ENCODE data around the gene ZNF609. TPM values are rescaled to one million over a fixed set of nuclear protein-coding genes. Genes with fewer than 3 reads are reported as not detected.

Gene ZNF609
- polyA plus RNA-seq, 3 donors, result 1.3 to 13.2 (median 1.7) TPM

DNA sequence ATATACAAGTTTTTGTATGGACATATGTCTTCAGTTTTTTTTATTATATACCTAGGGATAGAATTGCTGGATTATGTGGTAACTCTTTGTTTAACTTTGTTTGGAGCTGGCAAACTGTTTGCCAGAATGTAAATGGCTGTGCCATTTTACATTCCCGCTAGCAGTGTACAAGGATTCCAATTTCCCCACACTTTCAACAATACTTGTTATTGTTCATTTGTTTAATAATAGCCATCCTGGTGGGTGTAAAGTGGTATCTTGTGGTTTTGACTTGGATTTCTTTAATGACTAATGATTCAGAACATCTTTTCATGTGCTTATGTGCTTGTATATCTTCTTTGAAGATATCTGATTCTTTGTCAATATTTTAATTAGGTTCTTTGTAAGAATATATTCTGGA lies 64.4 kb downstream of the ZNF609 start:
- no peak overlapping the region for H3K27ac ChIP-seq (ENCODE audit: low read depth in 1 of 2, low read length in 2 of 2)
- peaks cover 96% of the 10 kb centered on the region for H3K79me2 ChIP-seq (ENCODE audit: insufficient read depth, low read length)
- H3K4me1 Mint-ChIP-seq, result peaks cover 15% of the 10 kb centered on the region
- no peak overlapping the region for H3K27ac Mint-ChIP-seq
- no peak overlapping the region for H3K4me3 ChIP-seq (replicated peaks in 1 of 3; ENCODE audit: low read depth in 2 of 3, low read length in 3 of 3)
- H3K9ac ChIP-seq (ENCODE audit: insufficient read depth, low read length, poor library complexity, severe bottlenecking), result no peak overlapping the region
- no peaks in the 10 kb centered on the region for H3K9me3 ChIP-seq (replicated peaks in 1 of 2; ENCODE audit: control insufficient read depth in 1 of 2, insufficient read depth in 1 of 2, low read length in 2 of 2)
- H3K4me1 ChIP-seq (ENCODE audit: control insufficient read depth in 1 of 2, insufficient read depth in 2 of 2, low read length in 2 of 2), result no peaks in the 10 kb centered on the region
- no peaks in the 10 kb centered on the region for H3K27me3 Mint-ChIP-seq (ENCODE audit: low read depth in 3 of 3)
- DNase-seq, result no peak
- peaks cover 96% of the 10 kb centered on the region for H4K20me1 ChIP-seq (ENCODE audit: insufficient read depth, low read length)
- no peaks in the 10 kb centered on the region for H3K27me3 ChIP-seq (ENCODE audit: control insufficient read depth in 2 of 2, insufficient read depth in 2 of 2, low read length in 2 of 2)
- peaks cover 5 to 36% of the 10 kb centered on the region in 2 donors for H3K36me3 ChIP-seq (replicated peaks in 1 of 2; ENCODE audit: control insufficient read depth in 1 of 2, insufficient read depth in 2 of 2, low read length in 2 of 2)
- no peak overlapping the region for H3K4me3 Mint-ChIP-seq
- H2AFZ ChIP-seq (ENCODE audit: insufficient read depth, low read depth, low read length, poor library complexity, severe bottlenecking), result no peak overlapping the region
- H3K9me3 Mint-ChIP-seq, result no peaks in the 10 kb centered on the region
- intact Hi-C loops (cut with micrococcal nuclease), result no loop called here
- TF ChIP-seq, protein P1, sequence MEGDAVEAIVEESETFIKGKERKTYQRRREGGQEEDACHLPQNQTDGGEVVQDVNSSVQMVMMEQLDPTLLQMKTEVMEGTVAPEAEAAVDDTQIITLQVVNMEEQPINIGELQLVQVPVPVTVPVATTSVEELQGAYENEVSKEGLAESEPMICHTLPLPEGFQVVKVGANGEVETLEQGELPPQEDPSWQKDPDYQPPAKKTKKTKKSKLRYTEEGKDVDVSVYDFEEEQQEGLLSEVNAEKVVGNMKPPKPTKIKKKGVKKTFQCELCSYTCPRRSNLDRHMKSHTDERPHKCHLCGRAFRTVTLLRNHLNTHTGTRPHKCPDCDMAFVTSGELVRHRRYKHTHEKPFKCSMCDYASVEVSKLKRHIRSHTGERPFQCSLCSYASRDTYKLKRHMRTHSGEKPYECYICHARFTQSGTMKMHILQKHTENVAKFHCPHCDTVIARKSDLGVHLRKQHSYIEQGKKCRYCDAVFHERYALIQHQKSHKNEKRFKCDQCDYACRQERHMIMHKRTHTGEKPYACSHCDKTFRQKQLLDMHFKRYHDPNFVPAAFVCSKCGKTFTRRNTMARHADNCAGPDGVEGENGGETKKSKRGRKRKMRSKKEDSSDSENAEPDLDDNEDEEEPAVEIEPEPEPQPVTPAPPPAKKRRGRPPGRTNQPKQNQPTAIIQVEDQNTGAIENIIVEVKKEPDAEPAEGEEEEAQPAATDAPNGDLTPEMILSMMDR (IDR thresholded peaks at IDR 0.05), result no peak
- H3K4me2 ChIP-seq (replicated peaks; ENCODE audit: extremely low read depth, low read length, poor library complexity, severe bottlenecking), result no peak overlapping the region
- no CpG with 5 or more reads among the region's 1 CpG for WGBS (ENCODE audit: insufficient coverage)
- peaks cover 18 to 35% of the 10 kb centered on the region in 2 donors for H3K36me3 Mint-ChIP-seq

DNA sequence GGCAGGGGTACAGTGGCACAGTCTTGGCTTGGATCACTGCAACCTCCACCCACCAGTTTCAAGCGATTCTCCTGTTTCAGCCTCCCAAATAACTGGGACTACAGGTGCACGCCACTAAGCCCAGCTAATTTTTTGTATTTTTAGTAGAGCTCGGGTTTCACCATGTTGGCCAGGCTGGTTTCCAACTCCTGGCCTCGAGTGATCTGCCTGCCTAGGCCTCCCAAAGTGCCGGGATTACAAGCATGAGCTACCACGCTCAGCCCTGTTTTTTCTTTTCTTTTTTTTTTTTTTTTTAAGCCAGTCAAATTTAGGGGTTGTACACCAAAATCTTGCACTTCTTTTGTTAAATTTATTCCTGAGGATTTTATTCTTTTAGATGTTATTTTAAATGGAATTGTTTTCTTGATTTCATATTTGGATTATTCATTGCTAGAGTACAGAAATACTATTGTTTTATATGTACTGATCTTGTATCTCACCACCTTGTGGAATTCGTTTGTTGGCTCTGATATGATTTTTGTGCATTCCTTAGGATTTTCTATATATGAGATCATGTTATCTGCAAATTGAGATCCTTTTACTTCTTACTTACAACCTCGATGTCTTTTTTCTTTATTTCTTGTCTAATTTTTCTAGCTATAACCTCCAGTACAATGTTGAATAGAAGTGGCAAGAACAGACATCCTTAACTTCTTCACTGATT lies 65.6 kb downstream of the ZNF609 start:
- H3K27ac Mint-ChIP-seq, result peak overlapping the region in 1 of 7 donors; percentile 10
- 94% methylated on average over 4 of the region's 8 CpGs for WGBS (ENCODE audit: insufficient coverage)

More for the DNA sequence above, 65.6 kb downstream of the ZNF609 start:
- Histone ChIP-seq H3K4me2 (replicated peaks; ENCODE audit: extremely low read depth, low read length, poor library complexity, severe bottlenecking) (no peak overlapping the region), H3K4me1 (ENCODE audit: control insufficient read depth in 1 of 2, insufficient read depth in 2 of 2, low read length in 2 of 2) (no peaks in the 10 kb centered on the region), H3K27me3 (ENCODE audit: control insufficient read depth in 2 of 2, insufficient read depth in 2 of 2, low read length in 2 of 2) (no peaks in the 10 kb centered on the region), H3K79me2 (ENCODE audit: insufficient read depth, low read length) (peaks cover 96% of the 10 kb centered on the region), H3K9ac (ENCODE audit: insufficient read depth, low read length, poor library complexity, severe bottlenecking) (no peak overlapping the region), H4K20me1 (ENCODE audit: insufficient read depth, low read length) (peaks cover 95% of the 10 kb centered on the region), H3K36me3 (replicated peaks in 1 of 2; ENCODE audit: control insufficient read depth in 1 of 2, insufficient read depth in 2 of 2, low read length in 2 of 2) (peaks cover 5 to 33% of the 10 kb centered on the region in 2 donors), H3K27ac (ENCODE audit: low read depth in 1 of 2, low read length in 2 of 2) (no peak overlapping the region), H3K9me3 (replicated peaks in 1 of 2; ENCODE audit: control insufficient read depth in 1 of 2, insufficient read depth in 1 of 2, low read length in 2 of 2) (no peaks in the 10 kb centered on the region), H3K4me3 (replicated peaks in 1 of 3; ENCODE audit: low read depth in 2 of 3, low read length in 3 of 3) (no peak overlapping the region), H2AFZ (ENCODE audit: insufficient read depth, low read depth, low read length, poor library complexity, severe bottlenecking) (no peak overlapping the region)
- H3K36me3 Mint-ChIP-seq, result peaks cover 17 to 26% of the 10 kb centered on the region in 2 donors
- TF ChIP-seq, protein P1 (IDR thresholded peaks at IDR 0.05), result no peak
- no peaks in the 10 kb centered on the region for H3K9me3 Mint-ChIP-seq
- DNase-seq, result no peak
- H3K4me1 Mint-ChIP-seq, result peaks cover 17% of the 10 kb centered on the region
- H3K27me3 Mint-ChIP-seq (ENCODE audit: low read depth in 3 of 3), result no peaks in the 10 kb centered on the region
- H3K4me3 Mint-ChIP-seq, result no peak overlapping the region
- intact Hi-C loops (cut with micrococcal nuclease), result no loop called here

All from CD14-positive monocyte (primary cell).